GM12878 (cell line): ENCODE data around the gene TIMM17A. TPM values are rescaled to one million over a fixed set of nuclear protein-coding genes. Genes with fewer than 3 reads are reported as not detected.

Source experiments
- BHLHE40 ChIP-seq, 2 experiments: fragments of 450-650 bp in 1 of 2; IDR thresholded peaks; 2 replicates each; pipeline ENCODE4 v1.6.1; 2011 to 2017; ENCODE audit warnings: low read depth in 2 of 2, borderline replicate concordance in 1 of 2, improper control_type of control experiment in 1 of 2, low read length in 1 of 2, mild to moderate bottlenecking in 1 of 2
- CHD2 ChIP-seq: IDR thresholded peaks from 2 replicates; pipeline ENCODE4 v1.6.1; 2011; ENCODE audit warnings: low read depth, low read length, improper control_type of control experiment, borderline replicate concordance
- JUNB ChIP-seq: IDR thresholded peaks from 2 replicates; pipeline ENCODE4 v1.6.1; 2016; ENCODE audit warnings: antibody characterized with exemption, mild to moderate bottlenecking
- JUND ChIP-seq: IDR thresholded peaks from 2 replicates; pipeline ENCODE4 v1.6.1; 2012; ENCODE audit warnings: low read depth, mild to moderate bottlenecking, low read length, improper control_type of control experiment, moderate library complexity
- MEF2B ChIP-seq: fragments of 450-650 bp; IDR thresholded peaks from 2 replicates; pipeline ENCODE4 v1.6.1; 2018; ENCODE audit warnings: mild to moderate bottlenecking, moderate library complexity; ENCODE audit not compliant: partially characterized antibody, poor library complexity, severe bottlenecking
- MTA2 ChIP-seq: fragments of 450-650 bp; IDR thresholded peaks from 2 replicates; pipeline ENCODE4 v1.6.1; 2016; ENCODE audit warnings: low read depth, mild to moderate bottlenecking, moderate library complexity
- MYB ChIP-seq: fragments of 150-350 bp; IDR thresholded peaks from 2 replicates; pipeline ENCODE4 v1.6.1; 2014; ENCODE audit warnings: mild to moderate bottlenecking, low read depth, low read length, borderline replicate concordance
- PML ChIP-seq: IDR thresholded peaks from 2 replicates; pipeline ENCODE4 v1.6.1; 2012; ENCODE audit warnings: low read length, inconsistent platforms
- SIX5 ChIP-seq: IDR thresholded peaks from 2 replicates; pipeline ENCODE4 v1.6.1; 2011; ENCODE audit warnings: mild to moderate bottlenecking, low read depth, low read length, moderate library complexity; ENCODE audit not compliant: severe bottlenecking
- TCF3 ChIP-seq: IDR thresholded peaks from 2 replicates; pipeline ENCODE4 v1.6.1; 2012; ENCODE audit warnings: low read depth, mild to moderate bottlenecking, low read length, borderline replicate concordance; ENCODE audit not compliant: insufficient read depth
- TCF7 ChIP-seq: IDR thresholded peaks from 2 replicates; pipeline ENCODE4 v1.6.1; 2014; ENCODE audit warnings: antibody characterized with exemption, borderline replicate concordance
- polyA plus RNA-seq, 11 experiments: library from polyadenylated mRNA; depleted of rRNA in 4 of 11; unstranded in 6 of 11; stranded (reverse) in 5 of 11; fragments of >200 nt; fragmentation: Nextera tagmentation in 4 of 11; fragmentation: Illumina TruSeq in 1 of 11; extraction: Ambion mirVana in 4 of 11; extraction: Trizol in 1 of 11; gene quantifications; 1 replicate in 1 of 11; 2 replicates in 10 of 11; pipeline versions ENCODE4 v1.2.1 to v1.2.3, GENCODE V29; 2011 to 2016; ENCODE audit warnings: inconsistent platforms in 2 of 11, missing spikeins in 2 of 11, low read depth in 1 of 11
- total RNA-seq, 4 experiments: library from RNA; depleted of rRNA in 3 of 4; stranded (reverse); fragments of >200 nt in 3 of 4; fragmentation: Illumina TruSeq in 1 of 4; extraction: Trizol in 1 of 4; gene quantifications; 2 replicates each; pipeline versions ENCODE4 v1.2.1 to v1.2.3, GENCODE V29; 2013 to 2021
- TF ChIP-seq, protein P1 (sequence below): fragments of 450-650 bp; IDR thresholded peaks from 2 replicates; pipeline ENCODE4 v1.6.1; 2016; ENCODE audit warnings: mild to moderate bottlenecking
- TF ChIP-seq, protein P2 (sequence below): fragments of 450-650 bp; IDR thresholded peaks from 2 replicates; pipeline ENCODE4 v1.6.1; 2017; ENCODE audit warnings: antibody characterized with exemption, mild to moderate bottlenecking, moderate library complexity
- TF ChIP-seq, protein P3 (sequence below): IDR thresholded peaks from 2 replicates; pipeline ENCODE4 v1.6.1; 2012; ENCODE audit warnings: low read depth, low read length, improper control_type of control experiment

TIMM17A gene
- total and polyA plus RNA-seq, 10 of the 15 experiments (the other 5 are each of a cell fraction or from before 2014, with no cell fraction given): 68.6 to 357 (median 92.4) TPM

DNA sequence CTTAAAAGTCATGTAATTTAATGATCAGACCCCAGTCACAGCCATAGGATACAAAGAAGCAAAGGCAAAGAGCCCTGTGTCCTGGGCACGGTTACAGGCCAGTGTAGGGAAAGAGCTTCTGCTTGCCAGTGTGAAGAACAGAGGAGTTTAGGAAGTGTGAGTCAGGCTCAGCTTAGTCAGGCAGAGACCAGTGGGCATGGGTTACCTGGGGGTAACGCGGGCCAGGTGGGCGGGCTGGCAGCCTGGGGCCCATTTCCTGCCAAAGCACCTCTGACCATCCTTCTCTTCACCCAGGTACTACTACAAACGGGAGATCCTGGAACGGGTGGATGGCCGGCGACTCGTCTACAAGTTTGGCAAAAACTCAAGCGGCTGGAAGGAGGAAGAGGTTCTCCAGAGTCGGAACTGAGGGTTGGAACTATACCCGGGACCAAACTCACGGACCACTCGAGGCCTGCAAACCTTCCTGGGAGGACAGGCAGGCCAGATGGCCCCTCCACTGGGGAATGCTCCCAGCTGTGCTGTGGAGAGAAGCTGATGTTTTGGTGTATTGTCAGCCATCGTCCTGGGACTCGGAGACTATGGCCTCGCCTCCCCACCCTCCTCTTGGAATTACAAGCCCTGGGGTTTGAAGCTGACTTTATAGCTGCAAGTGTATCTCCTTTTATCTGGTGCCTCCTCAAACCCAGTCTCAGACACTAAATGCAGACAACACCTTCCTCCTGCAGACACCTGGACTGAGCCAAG is 59.8 kb downstream of the TIMM17A start (continued):
- no peak for TF ChIP-seq SIX5
- TF ChIP-seq TCF3: no peak
- TF ChIP-seq, protein P1, sequence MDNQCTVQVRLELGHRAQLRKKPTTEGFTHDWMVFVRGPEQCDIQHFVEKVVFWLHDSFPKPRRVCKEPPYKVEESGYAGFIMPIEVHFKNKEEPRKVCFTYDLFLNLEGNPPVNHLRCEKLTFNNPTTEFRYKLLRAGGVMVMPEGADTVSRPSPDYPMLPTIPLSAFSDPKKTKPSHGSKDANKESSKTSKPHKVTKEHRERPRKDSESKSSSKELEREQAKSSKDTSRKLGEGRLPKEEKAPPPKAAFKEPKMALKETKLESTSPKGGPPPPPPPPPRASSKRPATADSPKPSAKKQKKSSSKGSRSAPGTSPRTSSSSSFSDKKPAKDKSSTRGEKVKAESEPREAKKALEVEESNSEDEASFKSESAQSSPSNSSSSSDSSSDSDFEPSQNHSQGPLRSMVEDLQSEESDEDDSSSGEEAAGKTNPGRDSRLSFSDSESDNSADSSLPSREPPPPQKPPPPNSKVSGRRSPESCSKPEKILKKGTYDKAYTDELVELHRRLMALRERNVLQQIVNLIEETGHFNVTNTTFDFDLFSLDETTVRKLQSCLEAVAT: no peak
- TF ChIP-seq MTA2: no peak
- TF ChIP-seq, protein P2, sequence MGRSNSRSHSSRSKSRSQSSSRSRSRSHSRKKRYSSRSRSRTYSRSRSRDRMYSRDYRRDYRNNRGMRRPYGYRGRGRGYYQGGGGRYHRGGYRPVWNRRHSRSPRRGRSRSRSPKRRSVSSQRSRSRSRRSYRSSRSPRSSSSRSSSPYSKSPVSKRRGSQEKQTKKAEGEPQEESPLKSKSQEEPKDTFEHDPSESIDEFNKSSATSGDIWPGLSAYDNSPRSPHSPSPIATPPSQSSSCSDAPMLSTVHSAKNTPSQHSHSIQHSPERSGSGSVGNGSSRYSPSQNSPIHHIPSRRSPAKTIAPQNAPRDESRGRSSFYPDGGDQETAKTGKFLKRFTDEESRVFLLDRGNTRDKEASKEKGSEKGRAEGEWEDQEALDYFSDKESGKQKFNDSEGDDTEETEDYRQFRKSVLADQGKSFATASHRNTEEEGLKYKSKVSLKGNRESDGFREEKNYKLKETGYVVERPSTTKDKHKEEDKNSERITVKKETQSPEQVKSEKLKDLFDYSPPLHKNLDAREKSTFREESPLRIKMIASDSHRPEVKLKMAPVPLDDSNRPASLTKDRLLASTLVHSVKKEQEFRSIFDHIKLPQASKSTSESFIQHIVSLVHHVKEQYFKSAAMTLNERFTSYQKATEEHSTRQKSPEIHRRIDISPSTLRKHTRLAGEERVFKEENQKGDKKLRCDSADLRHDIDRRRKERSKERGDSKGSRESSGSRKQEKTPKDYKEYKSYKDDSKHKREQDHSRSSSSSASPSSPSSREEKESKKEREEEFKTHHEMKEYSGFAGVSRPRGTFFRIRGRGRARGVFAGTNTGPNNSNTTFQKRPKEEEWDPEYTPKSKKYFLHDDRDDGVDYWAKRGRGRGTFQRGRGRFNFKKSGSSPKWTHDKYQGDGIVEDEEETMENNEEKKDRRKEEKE: no peak
- no peak for TF ChIP-seq CHD2
- TF ChIP-seq, protein P3, sequence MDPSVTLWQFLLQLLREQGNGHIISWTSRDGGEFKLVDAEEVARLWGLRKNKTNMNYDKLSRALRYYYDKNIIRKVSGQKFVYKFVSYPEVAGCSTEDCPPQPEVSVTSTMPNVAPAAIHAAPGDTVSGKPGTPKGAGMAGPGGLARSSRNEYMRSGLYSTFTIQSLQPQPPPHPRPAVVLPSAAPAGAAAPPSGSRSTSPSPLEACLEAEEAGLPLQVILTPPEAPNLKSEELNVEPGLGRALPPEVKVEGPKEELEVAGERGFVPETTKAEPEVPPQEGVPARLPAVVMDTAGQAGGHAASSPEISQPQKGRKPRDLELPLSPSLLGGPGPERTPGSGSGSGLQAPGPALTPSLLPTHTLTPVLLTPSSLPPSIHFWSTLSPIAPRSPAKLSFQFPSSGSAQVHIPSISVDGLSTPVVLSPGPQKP: no peak
- no peak for TF ChIP-seq JUND
- TF ChIP-seq PML: no peak
- TF ChIP-seq MEF2B: no peak
- TF ChIP-seq MYB: no peak
- TF ChIP-seq JUNB: no peak
- no peak for TF ChIP-seq TCF7
- no peak for TF ChIP-seq BHLHE40 (IDR thresholded peaks at IDR 0.05; ENCODE audit: borderline replicate concordance in 1 of 2, low read depth in 2 of 2, low read length in 1 of 2)
